Activated T-helper 17 cell treated with anti-CD3 and anti-CD28 coated beads, Interleukin-2, amount 50 U/mL, for 72 hours (primary cell): ENCODE measurements around the gene TCAP. TPM values are rescaled to one million over a fixed set of nuclear protein-coding genes. Genes with fewer than 3 reads are reported as not detected.

ENCODE experiments used
- ATAC-seq: fragments of 150-1000 bp; cut with Tn5 transposase; replicated peaks from 2 replicates; pipeline ENCODE4 v1.10.0; 2021; ENCODE audit warnings: mild to moderate bottlenecking, moderate library complexity
- H3K27ac Mint-ChIP-seq: one replicate; pipeline ENCODE4 v1.8.0; 2022; ENCODE audit warnings: mixed read lengths
- H3K27me3 Mint-ChIP-seq: one replicate; pipeline ENCODE4 v1.8.0; 2022; ENCODE audit warnings: mixed read lengths
- H3K36me3 Mint-ChIP-seq: one replicate; pipeline ENCODE4 v1.8.0; 2022; ENCODE audit warnings: low read depth, mild to moderate bottlenecking, mixed read lengths
- H3K4me1 Mint-ChIP-seq: one replicate; pipeline ENCODE4 v1.8.0; 2022; ENCODE audit warnings: mixed read lengths
- H3K4me3 Mint-ChIP-seq: one replicate; pipeline ENCODE4 v1.8.0; 2022; ENCODE audit warnings: mild to moderate bottlenecking, mixed read lengths
- H3K9me3 Mint-ChIP-seq: one replicate; pipeline ENCODE4 v1.8.0; 2022; ENCODE audit warnings: mixed read lengths
- total RNA-seq, 2 donors: library from RNA; stranded (reverse); gene quantifications; one replicate each; pipeline ENCODE4 v1.2.3, GENCODE V29; 2022

Gene TCAP
- total RNA-seq, 2 donors from 2014 or later: 2.0 to 2.5 TPM

DNA sequence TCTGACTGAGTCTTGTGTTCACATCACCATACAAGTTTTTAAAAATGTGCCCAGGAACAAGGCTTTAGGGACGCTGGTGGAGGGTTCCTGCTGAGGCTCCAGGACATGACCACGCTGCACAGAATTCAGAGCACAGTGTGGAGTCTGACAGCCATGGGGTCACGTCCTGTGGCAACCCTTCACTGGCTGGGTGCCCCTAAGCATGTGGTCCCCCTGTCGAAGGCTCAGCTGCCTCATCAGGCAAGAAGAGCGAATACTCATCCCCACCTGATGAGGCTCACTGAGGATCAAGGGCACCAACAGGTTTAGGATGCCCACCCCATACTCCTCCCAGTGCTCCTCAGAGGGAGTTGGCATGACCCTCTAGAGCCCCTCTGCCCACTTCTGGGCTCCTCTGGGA lies 9.0 kb downstream of the TCAP start:
- no peak overlapping the region for H3K27ac Mint-ChIP-seq
- ATAC-seq: no peak
- no peaks in the 10 kb centered on the region for H3K36me3 Mint-ChIP-seq
- peaks cover 7% of the 10 kb centered on the region for H3K27me3 Mint-ChIP-seq
- H3K4me3 Mint-ChIP-seq: no peak overlapping the region
- no peaks in the 10 kb centered on the region for H3K9me3 Mint-ChIP-seq
- peaks cover 20% of the 10 kb centered on the region for H3K4me1 Mint-ChIP-seq

DNA sequence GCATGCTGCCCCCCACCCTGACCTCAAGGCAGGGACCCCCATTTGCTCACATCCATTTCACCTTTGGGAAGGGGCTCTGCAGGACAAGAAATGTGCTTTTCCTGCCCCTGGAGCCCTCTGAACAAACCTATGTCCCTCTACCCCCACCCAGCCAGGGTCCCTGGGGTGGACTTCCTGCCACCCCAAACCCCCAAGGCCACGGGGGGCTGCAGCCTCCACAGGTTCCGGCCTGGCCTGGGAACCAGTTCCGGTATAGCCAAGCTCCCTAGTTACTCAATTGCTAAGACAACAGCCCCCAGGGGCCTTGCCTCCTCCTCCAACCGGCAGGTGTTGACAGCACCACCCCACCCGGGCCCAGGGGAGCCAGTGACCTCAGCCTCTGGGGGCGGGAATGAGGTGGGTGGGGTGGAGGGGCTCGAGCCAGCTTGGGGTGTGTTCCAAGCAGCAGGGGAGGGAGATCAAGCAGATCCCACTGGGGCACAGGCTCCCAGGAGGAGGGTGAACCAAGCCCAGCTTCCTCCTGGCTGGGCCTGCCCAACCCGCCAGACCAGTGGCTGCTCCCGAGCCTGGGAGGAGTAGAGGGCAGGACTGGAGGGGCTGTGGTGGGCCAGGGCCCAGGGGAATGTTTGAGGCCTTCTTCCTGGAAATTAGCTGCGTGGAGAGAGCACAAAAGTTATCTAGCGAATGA lies 9.7 kb downstream of the TCAP start:
- H3K27ac Mint-ChIP-seq: peak overlapping the region; percentile 57
- ATAC-seq: no peak
- peaks cover 27% of the 10 kb centered on the region for H3K4me1 Mint-ChIP-seq
- H3K4me3 Mint-ChIP-seq: no peak overlapping the region
- H3K9me3 Mint-ChIP-seq: no peaks in the 10 kb centered on the region
- no peaks in the 10 kb centered on the region for H3K36me3 Mint-ChIP-seq
- peaks cover 4% of the 10 kb centered on the region for H3K27me3 Mint-ChIP-seq

DNA sequence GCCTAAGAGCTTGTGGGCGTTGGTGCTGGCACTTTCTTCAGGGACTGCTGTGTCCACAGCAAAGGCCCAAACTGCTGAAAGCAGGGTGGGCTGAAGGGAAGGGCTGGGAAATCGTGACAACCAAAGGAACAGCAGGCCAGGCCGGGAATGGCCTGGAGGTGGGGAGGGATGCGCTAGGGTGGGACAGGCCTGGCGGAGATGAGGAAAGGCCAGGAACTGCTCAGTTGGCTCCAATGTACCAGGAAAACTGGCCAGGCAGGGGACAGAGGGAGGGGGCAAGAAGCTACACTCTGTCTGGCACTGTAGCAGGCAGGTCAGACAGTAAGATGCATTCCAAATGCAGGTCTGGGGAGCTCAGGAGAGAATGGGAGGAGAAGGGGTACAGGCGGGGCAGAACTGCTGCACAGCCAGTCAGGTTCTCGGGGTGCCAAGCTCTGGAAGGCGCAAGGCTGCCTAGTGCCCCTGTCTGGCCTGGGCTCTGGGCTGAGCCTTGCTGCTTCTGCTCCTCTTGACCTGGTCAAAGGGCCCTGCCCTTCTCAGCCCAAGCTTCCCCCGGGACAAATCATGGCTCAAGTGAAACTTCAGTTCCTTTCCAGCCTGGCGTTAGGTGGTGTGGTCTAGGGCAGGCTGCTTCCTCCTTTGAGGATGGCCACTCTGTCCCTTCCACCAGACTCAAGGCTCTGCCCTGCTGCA lies 10.4 kb downstream of the TCAP start:
- no peak for ATAC-seq
- no peaks in the 10 kb centered on the region for H3K36me3 Mint-ChIP-seq
- H3K27me3 Mint-ChIP-seq: peaks cover 2% of the 10 kb centered on the region
- H3K9me3 Mint-ChIP-seq: no peaks in the 10 kb centered on the region
- H3K27ac Mint-ChIP-seq: peak overlapping the region; percentile 57
- H3K4me3 Mint-ChIP-seq: peak overlapping the region; percentile 54
- peaks cover 33% of the 10 kb centered on the region for H3K4me1 Mint-ChIP-seq

DNA sequence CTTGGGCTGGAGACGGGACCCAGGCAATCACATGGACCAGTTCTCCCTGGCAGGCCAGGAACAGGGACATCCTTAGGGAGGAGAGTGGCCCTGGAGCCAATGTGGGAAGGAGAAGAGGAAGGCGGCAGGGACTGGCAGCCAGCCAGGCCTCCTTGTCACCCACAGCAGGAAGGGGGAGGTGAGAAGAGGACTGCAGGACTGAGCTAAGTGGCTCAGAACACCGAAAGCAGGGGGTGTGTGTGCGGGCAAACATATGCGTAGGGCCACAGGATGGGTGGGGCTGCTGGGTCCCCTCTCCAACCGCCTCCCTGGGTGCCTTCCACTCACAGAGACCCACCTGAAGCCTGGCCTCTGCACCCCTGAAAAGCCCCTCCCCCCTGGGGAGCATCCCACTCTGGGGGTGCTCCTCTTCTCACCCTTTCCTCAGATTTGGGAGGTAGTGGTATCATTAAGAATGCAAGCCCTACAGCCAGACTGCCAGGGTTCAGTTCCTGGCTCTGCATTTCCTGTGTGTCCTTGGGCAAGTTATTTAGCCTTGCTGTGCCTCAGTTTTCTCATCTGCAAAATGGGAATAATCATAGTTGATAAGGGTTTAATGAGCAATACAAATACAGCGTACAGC lies 11.2 kb downstream of the TCAP start:
- peak; percentile 58 for ATAC-seq
- Mint-ChIP-seq H3K27me3 (no peaks in the 10 kb centered on the region), H3K9me3 (no peaks in the 10 kb centered on the region), H3K27ac (peak overlapping the region; percentile 57), H3K4me3 (peak overlapping the region; percentile 54), H3K4me1 (peaks cover 36% of the 10 kb centered on the region), H3K36me3 (no peaks in the 10 kb centered on the region)

DNA sequence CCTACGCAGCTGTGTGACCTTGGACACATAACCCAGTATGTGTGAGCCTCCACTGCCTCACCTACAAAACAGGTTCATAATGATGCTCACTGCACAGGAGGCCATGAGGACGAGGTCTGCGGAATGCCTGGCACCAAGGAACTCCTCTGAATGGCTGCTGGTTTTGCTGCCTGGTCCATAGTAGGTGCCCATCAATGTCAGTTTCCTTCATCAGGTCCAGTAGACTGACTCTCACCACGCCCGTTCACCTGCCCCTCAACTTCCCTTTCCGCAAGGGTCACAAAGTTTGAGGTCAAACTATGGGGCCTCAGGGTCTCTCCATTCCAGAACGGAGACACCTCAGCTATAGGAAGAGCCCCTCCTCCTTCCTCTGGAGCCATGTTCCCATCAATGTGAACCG lies 11.9 kb downstream of the TCAP start:
- H3K4me3 Mint-ChIP-seq: no peak overlapping the region
- no peak overlapping the region for H3K27ac Mint-ChIP-seq
- peaks cover 31% of the 10 kb centered on the region for H3K4me1 Mint-ChIP-seq
- H3K36me3 Mint-ChIP-seq: no peaks in the 10 kb centered on the region
- ATAC-seq: no peak
- H3K27me3 Mint-ChIP-seq: no peaks in the 10 kb centered on the region
- no peaks in the 10 kb centered on the region for H3K9me3 Mint-ChIP-seq

DNA sequence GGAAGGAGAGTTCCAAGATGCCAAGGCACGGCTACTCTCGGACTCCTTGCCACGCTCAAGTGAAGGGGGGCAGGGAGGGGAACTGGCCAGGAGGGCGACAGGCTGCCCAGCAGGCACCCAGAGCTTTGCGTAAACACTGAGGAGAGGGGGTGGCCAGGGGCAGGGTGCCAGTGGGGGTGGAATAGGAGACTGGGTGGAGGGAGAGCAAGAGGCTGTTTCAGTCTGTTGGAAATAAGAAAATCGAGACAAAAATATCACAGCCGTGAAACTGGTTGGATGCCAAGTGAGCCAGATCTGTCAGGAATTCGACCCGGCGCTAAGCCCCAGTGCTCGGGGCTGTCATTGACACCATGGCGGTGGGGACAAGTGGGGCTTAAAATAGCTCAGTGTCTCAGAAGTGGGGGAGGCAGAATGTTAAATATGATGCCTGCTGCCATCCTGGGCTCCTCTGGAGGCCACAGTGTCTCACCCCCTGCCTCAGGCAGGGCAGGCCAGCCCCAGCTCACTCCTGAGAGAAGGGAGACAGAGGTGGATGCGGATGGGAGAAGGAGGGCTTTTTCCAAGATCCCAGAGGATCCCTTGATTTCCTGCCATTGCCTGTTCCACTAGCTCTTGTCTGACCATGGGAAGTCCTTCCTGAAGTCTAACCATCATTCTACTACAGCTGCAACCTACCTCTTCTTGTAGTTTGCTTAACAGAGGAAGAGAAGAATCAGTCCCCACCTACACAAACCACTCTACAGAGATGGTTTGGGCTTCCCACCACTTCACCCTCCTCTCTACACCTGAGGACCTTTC lies 12.6 kb downstream of the TCAP start:
- Mint-ChIP-seq H3K4me3 (no peak overlapping the region), H3K36me3 (no peaks in the 10 kb centered on the region), H3K27ac (no peak overlapping the region), H3K9me3 (no peaks in the 10 kb centered on the region), H3K27me3 (no peaks in the 10 kb centered on the region), H3K4me1 (peaks cover 31% of the 10 kb centered on the region)
- no peak for ATAC-seq

DNA sequence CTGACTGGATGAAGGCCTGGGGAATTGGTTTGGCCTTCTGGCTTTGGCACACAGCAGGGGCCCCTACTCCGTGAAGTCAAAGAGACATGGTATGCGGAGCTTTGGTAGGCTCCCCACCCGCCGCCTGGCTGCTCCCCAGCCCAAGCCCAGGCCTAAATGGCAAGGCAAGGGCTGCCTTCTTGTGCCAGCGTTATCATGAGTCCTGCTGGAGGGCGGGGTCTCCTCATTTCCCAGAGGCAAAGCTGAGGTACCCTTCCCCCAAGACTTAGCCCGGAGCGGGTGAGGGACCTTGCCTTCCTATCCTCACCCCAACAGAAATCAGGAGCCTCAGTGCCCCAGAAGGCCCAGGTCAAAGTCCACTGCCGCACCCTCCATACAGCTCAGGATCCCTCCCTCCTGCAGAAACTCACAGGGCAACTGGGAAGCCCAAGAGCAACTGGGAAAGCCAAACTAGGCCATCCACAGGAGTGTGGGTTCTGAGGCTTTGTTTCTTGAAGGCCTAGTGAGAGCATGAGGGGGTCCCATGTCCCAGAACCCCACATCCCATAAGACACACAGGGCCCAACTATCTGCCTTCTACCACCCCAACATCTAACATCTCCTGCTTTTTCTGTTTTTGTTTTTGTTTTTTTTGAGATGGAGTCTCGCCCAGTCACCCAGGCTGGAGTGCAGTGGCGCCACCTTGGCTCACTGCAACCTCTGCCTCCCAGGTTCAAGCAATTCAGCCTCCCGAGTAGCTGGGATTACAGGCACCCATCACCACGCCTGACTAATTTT lies 13.4 kb downstream of the TCAP start:
- H3K27ac Mint-ChIP-seq: peak overlapping the region; percentile 97
- no peaks in the 10 kb centered on the region for H3K9me3 Mint-ChIP-seq
- peaks cover 31% of the 10 kb centered on the region for H3K4me1 Mint-ChIP-seq
- H3K27me3 Mint-ChIP-seq: no peaks in the 10 kb centered on the region
- no peaks in the 10 kb centered on the region for H3K36me3 Mint-ChIP-seq
- peak overlapping the region; percentile 48 for H3K4me3 Mint-ChIP-seq
- peak; percentile 29 for ATAC-seq

DNA sequence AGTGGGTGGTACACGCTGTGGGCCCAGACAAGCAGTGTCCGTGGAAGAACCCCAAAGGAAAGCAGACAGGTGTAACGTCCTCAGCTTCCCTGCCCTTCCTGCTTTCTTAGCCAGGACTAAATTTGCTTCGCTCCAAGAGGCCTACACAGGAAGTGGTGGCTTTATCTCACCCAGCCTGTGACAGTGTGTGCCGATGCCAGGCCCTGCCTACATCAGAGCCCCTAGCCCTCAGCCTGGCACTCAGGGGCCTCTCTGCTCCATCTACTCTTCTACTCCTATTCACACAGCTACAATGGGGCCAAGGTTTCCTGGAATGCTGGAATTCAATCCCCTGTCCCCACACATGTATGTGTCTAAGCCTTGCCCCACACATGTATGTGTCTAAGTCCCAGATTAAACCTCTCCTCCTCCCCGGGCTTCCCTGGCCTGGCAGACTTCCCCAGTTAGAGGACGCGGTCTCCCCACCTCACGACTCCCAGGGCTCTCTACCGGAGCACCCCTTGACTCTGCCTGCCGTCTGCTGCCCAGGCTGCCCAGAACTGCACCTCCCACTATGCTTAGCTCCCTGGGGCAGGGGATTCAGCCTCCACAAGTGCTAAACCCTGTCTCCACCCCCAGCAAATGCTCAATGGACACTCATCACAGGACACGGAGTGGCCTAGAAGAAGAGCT lies 14.5 kb downstream of the TCAP start:
- H3K27me3 Mint-ChIP-seq: no peaks in the 10 kb centered on the region
- H3K36me3 Mint-ChIP-seq: no peaks in the 10 kb centered on the region
- H3K4me3 Mint-ChIP-seq: peak overlapping the region; percentile 48
- peaks cover 31% of the 10 kb centered on the region for H3K4me1 Mint-ChIP-seq
- peak overlapping the region; percentile 97 for H3K27ac Mint-ChIP-seq
- ATAC-seq: peak; percentile 76
- H3K9me3 Mint-ChIP-seq: no peaks in the 10 kb centered on the region

DNA sequence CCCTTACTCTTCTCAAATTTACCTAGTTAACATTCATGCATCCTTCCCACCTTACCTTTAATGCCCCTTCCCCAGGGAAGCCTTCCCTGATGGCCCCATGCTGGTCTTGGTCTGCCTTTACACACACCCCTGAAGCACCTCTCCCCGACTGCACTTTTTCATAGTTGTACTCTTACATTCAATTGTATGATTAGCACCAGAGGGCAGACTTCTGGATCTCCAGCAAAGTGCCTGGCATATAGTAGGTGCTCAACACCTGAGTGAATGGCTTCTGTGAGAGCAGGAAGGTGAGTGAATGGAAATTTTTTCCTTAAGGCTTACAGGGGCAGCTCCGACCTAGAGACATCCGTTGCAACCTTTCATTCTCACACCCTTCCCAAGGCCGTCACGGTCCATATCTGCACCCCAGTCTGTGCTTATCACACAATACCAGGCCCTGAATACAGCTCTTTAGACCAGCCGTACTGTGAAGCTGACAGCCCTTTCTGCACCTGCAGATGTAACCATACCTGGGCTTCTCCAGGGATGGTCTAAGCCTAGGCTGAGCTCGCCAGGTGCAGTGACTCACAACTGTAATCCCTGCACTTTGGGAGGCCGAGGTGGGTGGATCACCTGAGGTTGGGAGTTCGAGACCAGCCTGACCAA lies 18.3 kb downstream of the TCAP start:
- no peak for ATAC-seq
- Mint-ChIP-seq H3K36me3 (peaks cover 10% of the 10 kb centered on the region), H3K9me3 (peaks cover 6% of the 10 kb centered on the region), H3K27ac (no peak overlapping the region), H3K4me1 (peaks cover 35% of the 10 kb centered on the region), H3K27me3 (no peaks in the 10 kb centered on the region), H3K4me3 (no peak overlapping the region)

DNA sequence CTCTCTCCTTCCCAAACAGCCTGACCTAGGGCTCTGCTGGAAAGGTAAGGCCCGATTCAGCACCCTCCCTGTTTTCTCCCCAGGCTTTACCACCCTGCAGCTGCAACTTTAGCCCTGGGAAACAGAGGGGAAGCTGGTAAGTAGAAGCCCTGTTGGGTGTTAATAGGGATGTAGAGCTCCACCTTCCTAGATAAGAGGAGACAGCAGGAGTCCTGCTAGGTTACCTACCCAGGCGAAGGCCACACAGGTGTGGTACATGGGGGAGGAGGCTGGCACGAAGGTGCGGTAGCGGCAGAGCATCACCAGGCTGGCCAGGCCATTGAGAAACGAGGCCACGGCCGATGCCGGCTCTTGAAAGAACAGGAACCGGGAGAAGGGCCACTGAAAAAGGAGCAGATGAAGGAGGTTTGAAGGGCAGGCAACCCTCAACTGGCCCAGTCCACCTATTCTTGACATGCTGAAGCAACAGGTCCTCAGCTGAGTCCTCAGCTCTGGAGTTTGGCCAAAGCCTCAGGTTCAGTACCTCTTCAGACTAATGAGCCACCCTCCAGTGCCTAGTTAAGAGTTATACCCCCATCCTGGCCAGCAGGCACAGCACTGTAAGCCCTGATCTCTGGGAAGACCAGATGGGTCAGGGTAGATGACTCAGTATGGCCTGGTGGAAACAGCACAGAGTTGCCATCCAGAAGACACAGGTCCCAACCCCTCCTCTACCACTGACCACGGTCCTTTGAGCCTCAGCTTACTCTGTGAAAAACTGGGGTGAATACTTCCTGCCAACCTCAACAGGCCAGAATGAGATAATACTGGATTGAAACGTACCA lies 19.4 kb downstream of the TCAP start:
- Mint-ChIP-seq H3K27ac (no peak overlapping the region), H3K36me3 (peaks cover 13% of the 10 kb centered on the region), H3K4me1 (peaks cover 31% of the 10 kb centered on the region), H3K27me3 (no peaks in the 10 kb centered on the region), H3K4me3 (no peak overlapping the region), H3K9me3 (peaks cover 9% of the 10 kb centered on the region)
- no peak for ATAC-seq

DNA sequence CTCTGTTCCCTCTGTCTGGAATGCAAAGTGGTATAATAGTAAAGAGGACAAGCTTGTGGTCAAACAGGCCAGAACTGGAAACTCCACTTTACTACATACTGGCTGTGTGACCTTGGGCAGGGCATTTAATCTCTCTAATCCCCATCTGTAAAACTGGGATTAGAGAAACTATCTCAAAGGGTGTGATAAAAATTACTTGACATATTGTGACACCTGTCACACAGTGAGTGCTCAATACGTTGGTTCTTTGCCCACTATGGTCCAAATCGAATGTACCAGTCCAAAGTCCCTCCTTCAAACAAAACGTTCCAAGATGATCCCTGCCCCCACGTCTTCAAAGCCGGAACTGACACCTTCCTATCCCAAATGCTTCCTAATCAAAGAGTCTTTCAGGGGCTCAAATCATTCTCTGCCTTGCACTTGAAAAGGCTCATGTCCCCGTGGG lies 22.0 kb downstream of the TCAP start:
- no peak for ATAC-seq
- H3K9me3 Mint-ChIP-seq: peaks cover 9% of the 10 kb centered on the region
- peaks cover 20% of the 10 kb centered on the region for H3K4me1 Mint-ChIP-seq
- H3K36me3 Mint-ChIP-seq: peaks cover 13% of the 10 kb centered on the region
- peak overlapping the region; percentile 99 for H3K27ac Mint-ChIP-seq
- no peaks in the 10 kb centered on the region for H3K27me3 Mint-ChIP-seq
- H3K4me3 Mint-ChIP-seq: peak overlapping the region; percentile 100
